ENCODE results near the gene TCAIM. TPM values are rescaled to one million over a fixed set of nuclear protein-coding genes. Genes with fewer than 3 reads are reported as not detected.

The TCAIM gene
- total RNA-seq, 3 donors from 2014 or later: 22.3 to 27.2 (median 22.7) TPM

- TF ChIP-seq CTCF (IDR thresholded peaks at IDR 0.05): no peak
- ATAC-seq (no peak), DNase-seq (no peak)
- H3K36me3 ChIP-seq (ENCODE audit: low read depth): no peaks in the 10 kb centered on the region
- no peaks in the 10 kb centered on the region for H3K4me1 ChIP-seq (ENCODE audit: low read depth)
- no peak overlapping the region for H3K4me3 ChIP-seq
- no peaks in the 10 kb centered on the region for H3K9me3 ChIP-seq
- intact Hi-C loops (cut with DNase I, micrococcal nuclease): no loop called here
These were observed 86.2 kb downstream of the TCAIM start for GRCh38 chr3:44424758-44425157.

- intact Hi-C loops (cut with DNase I, micrococcal nuclease): no loop called here
- no peak for ATAC-seq
These were observed 89.1 kb downstream of the TCAIM start for GRCh38 chr3:44427683-44428082.

GRCh38 chr3:44428910-44429309, 90.3 kb downstream of the TCAIM start:
- Histone ChIP-seq H3K36me3 (ENCODE audit: low read depth) (no peaks in the 10 kb centered on the region), H3K4me1 (ENCODE audit: low read depth) (no peaks in the 10 kb centered on the region), H3K9me3 (no peaks in the 10 kb centered on the region), H3K4me3 (no peak overlapping the region)
- DNase-seq: no peak
- ATAC-seq: no peak
- intact Hi-C loops (cut with DNase I, micrococcal nuclease): no loop called here
- TF ChIP-seq CTCF (IDR thresholded peaks at IDR 0.05): no peak

More at GRCh38 chr3:44427683-44428082, 89.1 kb downstream of the TCAIM start:
- H3K9me3 ChIP-seq: no peaks in the 10 kb centered on the region
- no peak overlapping the region for H3K4me3 ChIP-seq
- DNase-seq: no peak
- TF ChIP-seq CTCF (IDR thresholded peaks at IDR 0.05): no peak
- no peaks in the 10 kb centered on the region for H3K4me1 ChIP-seq (ENCODE audit: low read depth)
- H3K36me3 ChIP-seq (ENCODE audit: low read depth): no peaks in the 10 kb centered on the region

GRCh38 chr3:44429459-44429858, 90.9 kb downstream of the TCAIM start:
- TF ChIP-seq CTCF (IDR thresholded peaks at IDR 0.05): no peak
- no peaks in the 10 kb centered on the region for H3K36me3 ChIP-seq (ENCODE audit: low read depth)
- no peak overlapping the region for H3K4me3 ChIP-seq
- ATAC-seq (no peak), DNase-seq (no peak)
- H3K9me3 ChIP-seq: no peaks in the 10 kb centered on the region
- H3K4me1 ChIP-seq (ENCODE audit: low read depth): no peaks in the 10 kb centered on the region
- intact Hi-C loops (cut with DNase I, micrococcal nuclease): no loop called here

- no peak for DNase-seq
- TF ChIP-seq CTCF (IDR thresholded peaks at IDR 0.05): no peak
- Histone ChIP-seq H3K9me3 (no peaks in the 10 kb centered on the region), H3K4me1 (ENCODE audit: low read depth) (no peaks in the 10 kb centered on the region), H3K36me3 (ENCODE audit: low read depth) (no peaks in the 10 kb centered on the region), H3K4me3 (no peak overlapping the region)
- intact Hi-C loops (cut with DNase I, micrococcal nuclease): no loop called here
- no peak for ATAC-seq
These were observed 91.9 kb downstream of the TCAIM start for GRCh38 chr3:44430466-44430865.

- DNase-seq: no peak
- no peaks in the 10 kb centered on the region for H3K9me3 ChIP-seq
- no peak overlapping the region for H3K4me3 ChIP-seq
- H3K4me1 ChIP-seq (ENCODE audit: low read depth): peaks cover 11% of the 10 kb centered on the region
- no peak for ATAC-seq
- TF ChIP-seq CTCF (IDR thresholded peaks at IDR 0.05): no peak
- intact Hi-C loops (cut with DNase I, micrococcal nuclease): no loop called here
- H3K36me3 ChIP-seq (ENCODE audit: low read depth): no peaks in the 10 kb centered on the region
These were observed 96.4 kb downstream of the TCAIM start for GRCh38 chr3:44434834-44435510.
